ENCODE data around the gene GRID2IP.
"Not testable (repeated sequence)": the region's sequence is repeated elsewhere in the genome, so short reads cannot be mapped to it uniquely, and the experiment has no call there.

The GRID2IP gene

GRCh38 chr7:6576867-6577368, 25.7 kb upstream of the GRID2IP start:
- H3K27ac ChIP-seq (ENCODE audit: low read length); H3K27me3 ChIP-seq (ENCODE audit: control insufficient read depth, insufficient read depth, low read length); H3K9me3 ChIP-seq (ENCODE audit: control insufficient read depth, low read depth, low read length); H3K4me1 ChIP-seq (ENCODE audit: control insufficient read depth, low read depth, low read length); H3K9ac ChIP-seq (ENCODE audit: low read length): not testable (repeated sequence)
- Histone ChIP-seq H3K4me3 (ENCODE audit: low read length) (peak overlapping the region; percentile 84), H3K36me3 (ENCODE audit: control insufficient read depth, low read depth, low read length) (peaks cover 17% of the 10 kb centered on the region)

DNA sequence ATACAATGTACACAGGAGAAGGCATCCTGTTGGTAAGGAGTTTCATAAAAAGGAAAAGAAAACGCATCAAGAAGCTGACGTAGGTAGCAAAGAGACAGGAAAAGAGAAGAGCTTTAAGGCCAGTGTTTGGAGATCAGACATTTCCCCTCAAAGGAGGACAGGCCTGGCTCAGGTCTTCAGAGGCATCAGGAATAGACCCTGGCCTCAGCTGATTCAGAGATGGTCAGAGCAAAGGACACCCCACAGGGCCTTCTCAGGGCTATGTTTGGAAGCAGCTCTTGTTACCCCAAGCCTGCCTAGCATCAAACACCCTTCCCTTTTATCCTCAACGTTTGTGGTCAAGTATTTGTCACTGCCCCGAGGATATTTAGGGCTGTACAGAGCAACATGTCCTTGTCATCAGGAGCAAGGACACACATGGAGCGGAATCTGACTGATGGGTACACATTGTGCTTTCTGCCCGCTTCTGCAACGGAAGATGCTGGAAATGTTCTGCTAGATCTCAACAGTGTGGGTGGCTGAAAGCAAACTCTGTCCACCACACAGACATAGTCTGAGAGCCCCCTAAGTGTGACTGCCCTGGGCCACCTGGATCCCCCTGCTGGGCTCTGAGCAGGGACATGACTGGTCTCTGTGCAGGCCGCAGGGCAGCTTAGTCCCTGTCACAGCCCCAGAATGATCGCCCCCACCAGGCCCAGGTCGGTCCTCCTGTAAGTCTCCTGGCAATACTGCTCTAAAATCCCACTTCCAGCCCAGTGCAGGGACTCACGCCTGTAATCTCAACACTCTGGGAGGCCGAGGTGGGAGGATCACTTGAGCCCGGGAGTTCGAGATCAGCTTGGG, 25.0 kb upstream of the GRID2IP start:
- no peak overlapping the region for H3K9ac ChIP-seq (ENCODE audit: low read length)
- H3K4me3 ChIP-seq (ENCODE audit: low read length), result peak overlapping the region; percentile 17
- H3K36me3 ChIP-seq (ENCODE audit: control insufficient read depth, low read depth, low read length), result peaks cover 10% of the 10 kb centered on the region
- H3K4me1 ChIP-seq (ENCODE audit: control insufficient read depth, low read depth, low read length), result no peaks in the 10 kb centered on the region
- no peak overlapping the region for H3K27ac ChIP-seq (ENCODE audit: low read length)
- no peaks in the 10 kb centered on the region for H3K27me3 ChIP-seq (ENCODE audit: control insufficient read depth, insufficient read depth, low read length)
- H3K9me3 ChIP-seq (ENCODE audit: control insufficient read depth, low read depth, low read length), result no peaks in the 10 kb centered on the region

DNA sequence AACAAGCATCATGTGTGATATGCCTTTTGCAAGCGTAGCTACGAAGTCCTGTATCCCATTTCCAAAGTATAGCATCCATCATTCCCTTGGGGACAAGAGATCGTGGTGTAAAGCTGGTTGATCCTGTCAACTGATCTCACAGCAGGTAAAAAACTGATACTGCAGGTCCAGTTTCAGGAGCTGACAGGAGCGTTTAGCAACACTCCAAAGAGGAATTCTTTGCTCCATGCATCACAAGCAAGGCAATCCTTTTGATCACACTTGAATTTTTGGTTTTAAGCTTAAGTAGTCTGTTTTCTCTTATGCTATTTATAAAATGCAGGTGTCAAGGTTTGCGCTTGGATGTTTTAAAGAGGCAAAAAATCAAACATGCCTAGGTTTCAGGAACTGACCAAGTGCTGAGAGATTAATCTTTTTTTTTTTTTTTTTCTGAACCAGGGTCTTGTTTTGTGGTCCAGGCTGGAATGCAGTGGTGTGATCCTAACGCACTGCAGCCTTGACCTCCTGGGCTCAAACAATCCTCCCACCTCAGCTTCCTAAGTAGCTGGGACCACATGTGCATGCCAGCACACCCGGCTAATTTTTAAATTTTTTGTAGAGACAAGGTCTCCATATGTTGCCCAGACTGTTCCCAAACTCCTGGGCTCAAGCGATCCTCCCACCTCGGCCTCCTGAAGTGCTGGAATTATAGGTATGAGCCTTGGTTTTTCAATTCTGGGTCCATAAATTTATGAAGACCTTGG, 24.2 kb upstream of the GRID2IP start:
- no peaks in the 10 kb centered on the region for H3K4me1 ChIP-seq (ENCODE audit: control insufficient read depth, low read depth, low read length)
- H3K27ac ChIP-seq (ENCODE audit: low read length), result no peak overlapping the region
- H3K4me3 ChIP-seq (ENCODE audit: low read length), result no peak overlapping the region
- peaks cover 3% of the 10 kb centered on the region for H3K36me3 ChIP-seq (ENCODE audit: control insufficient read depth, low read depth, low read length)
- no peaks in the 10 kb centered on the region for H3K9me3 ChIP-seq (ENCODE audit: control insufficient read depth, low read depth, low read length)
- no peak overlapping the region for H3K9ac ChIP-seq (ENCODE audit: low read length)
- no peaks in the 10 kb centered on the region for H3K27me3 ChIP-seq (ENCODE audit: control insufficient read depth, insufficient read depth, low read length)

GRCh38 chr7:6571160-6571779, 20.0 kb upstream of the GRID2IP start:
- Histone ChIP-seq H3K4me3 (ENCODE audit: low read length) (no peak overlapping the region), H3K4me1 (ENCODE audit: control insufficient read depth, low read depth, low read length) (no peaks in the 10 kb centered on the region), H3K9me3 (ENCODE audit: control insufficient read depth, low read depth, low read length) (no peaks in the 10 kb centered on the region), H3K9ac (ENCODE audit: low read length) (no peak overlapping the region), H3K27me3 (ENCODE audit: control insufficient read depth, insufficient read depth, low read length) (no peaks in the 10 kb centered on the region), H3K27ac (ENCODE audit: low read length) (no peak overlapping the region), H3K36me3 (ENCODE audit: control insufficient read depth, low read depth, low read length) (no peaks in the 10 kb centered on the region)

DNA sequence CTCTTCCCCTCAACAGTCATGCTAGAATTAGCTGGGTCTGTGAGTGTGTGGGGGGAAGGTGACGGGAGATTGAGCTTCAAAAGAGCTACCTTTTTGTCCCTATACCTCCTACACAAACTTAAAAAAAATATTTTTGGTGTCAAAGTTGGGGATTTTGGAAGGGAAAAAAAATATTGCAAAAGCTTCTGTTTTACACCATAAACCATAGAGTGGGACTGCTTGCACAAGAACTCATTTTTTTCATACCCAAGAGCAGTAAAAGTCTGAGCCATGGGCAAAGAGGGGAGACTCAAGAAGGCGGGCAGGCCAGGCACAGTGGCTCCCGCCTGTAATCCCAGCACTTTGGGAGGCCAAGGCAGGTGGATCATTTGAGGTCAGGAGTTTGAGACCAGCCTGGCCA, 16.6 kb upstream of the GRID2IP start:
- Histone ChIP-seq H3K9me3 (ENCODE audit: control insufficient read depth, low read depth, low read length) (no peaks in the 10 kb centered on the region), H3K9ac (ENCODE audit: low read length) (no peak overlapping the region), H3K36me3 (ENCODE audit: control insufficient read depth, low read depth, low read length) (no peaks in the 10 kb centered on the region), H3K4me1 (ENCODE audit: control insufficient read depth, low read depth, low read length) (no peaks in the 10 kb centered on the region), H3K27ac (ENCODE audit: low read length) (no peak overlapping the region), H3K4me3 (ENCODE audit: low read length) (no peak overlapping the region), H3K27me3 (ENCODE audit: control insufficient read depth, insufficient read depth, low read length) (no peaks in the 10 kb centered on the region)

GRCh38 chr7:6565655-6566054, 14.4 kb upstream of the GRID2IP start:
- H3K27me3 ChIP-seq (ENCODE audit: control insufficient read depth, insufficient read depth, low read length), result no peaks in the 10 kb centered on the region
- no peaks in the 10 kb centered on the region for H3K9me3 ChIP-seq (ENCODE audit: control insufficient read depth, low read depth, low read length)

DNA sequence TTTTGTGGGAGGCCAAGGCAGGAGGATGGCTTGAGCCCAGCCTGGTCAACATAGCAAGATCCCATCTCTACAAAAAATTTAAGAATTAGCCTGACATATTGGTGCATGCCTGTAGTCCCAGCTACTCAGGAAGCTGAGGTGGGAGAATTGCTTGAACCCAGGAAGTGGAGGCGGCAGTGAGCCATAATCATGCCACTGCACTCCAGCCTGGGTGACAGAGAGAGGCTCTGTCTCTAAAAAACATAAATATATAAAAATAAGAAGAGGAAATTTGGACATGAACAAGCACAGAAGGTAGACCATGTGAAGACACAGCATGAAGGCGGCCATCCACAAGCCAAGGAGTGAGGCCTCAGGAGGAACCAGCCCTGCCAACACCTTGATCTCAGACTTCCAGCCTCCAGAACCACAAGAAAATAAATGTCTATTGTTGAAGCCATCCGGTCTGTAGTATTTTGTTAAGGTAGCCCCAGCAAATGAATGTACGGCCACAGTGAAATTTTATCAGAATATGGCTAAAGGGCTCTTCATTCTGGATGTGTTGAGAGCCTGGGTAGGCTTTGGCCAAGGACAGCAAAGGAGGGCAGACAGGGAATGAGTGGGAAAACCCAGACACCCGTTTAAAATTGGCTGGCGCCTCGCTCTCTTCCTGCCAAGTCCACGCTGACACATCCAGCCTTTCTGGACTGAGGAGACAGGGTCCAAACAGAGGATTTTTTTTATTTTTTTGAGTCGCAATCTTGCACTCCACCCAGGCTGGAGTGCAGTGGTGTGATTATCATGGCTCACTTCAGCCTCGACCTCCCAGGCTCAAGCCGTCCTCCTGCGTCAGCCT, 12.9 kb upstream of the GRID2IP start:
- no peak overlapping the region for H3K9ac ChIP-seq (ENCODE audit: low read length)
- H3K9me3 ChIP-seq (ENCODE audit: control insufficient read depth, low read depth, low read length), result no peaks in the 10 kb centered on the region
- H3K4me1 ChIP-seq (ENCODE audit: control insufficient read depth, low read depth, low read length), result no peaks in the 10 kb centered on the region
- H3K27ac ChIP-seq (ENCODE audit: low read length), result no peak overlapping the region
- no peaks in the 10 kb centered on the region for H3K27me3 ChIP-seq (ENCODE audit: control insufficient read depth, insufficient read depth, low read length)
- H3K4me3 ChIP-seq (ENCODE audit: low read length), result no peak overlapping the region
- H3K36me3 ChIP-seq (ENCODE audit: control insufficient read depth, low read depth, low read length), result no peaks in the 10 kb centered on the region

More at GRCh38 chr7:6565655-6566054, 14.4 kb upstream of the GRID2IP start:
- Histone ChIP-seq H3K4me1 (ENCODE audit: control insufficient read depth, low read depth, low read length) (no peaks in the 10 kb centered on the region), H3K9ac (ENCODE audit: low read length) (no peak overlapping the region), H3K36me3 (ENCODE audit: control insufficient read depth, low read depth, low read length) (no peaks in the 10 kb centered on the region), H3K27ac (ENCODE audit: low read length) (no peak overlapping the region), H3K4me3 (ENCODE audit: low read length) (no peak overlapping the region)

DNA sequence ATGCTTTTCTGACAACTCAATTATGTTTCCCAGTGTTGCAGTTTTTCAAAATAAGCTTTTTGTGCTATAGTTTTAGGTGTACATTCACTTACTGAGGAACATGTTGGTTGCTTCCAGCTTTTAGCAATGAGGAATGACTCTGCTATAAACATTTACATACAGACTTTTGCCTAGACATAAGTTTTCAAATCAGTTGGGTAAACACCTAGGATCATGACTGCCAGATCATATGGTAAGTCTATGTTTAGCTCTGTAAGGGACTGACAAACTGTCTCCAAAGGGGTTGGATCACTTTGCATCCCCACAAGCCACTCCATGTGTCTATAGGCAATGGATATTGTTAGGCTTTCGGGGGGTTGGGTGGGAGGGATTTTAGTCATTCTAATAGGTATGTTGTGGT, 10.8 kb upstream of the GRID2IP start:
- H3K27ac ChIP-seq (ENCODE audit: low read length), result no peak overlapping the region

GRCh38 chr7:6559896-6560295, 8.6 kb upstream of the GRID2IP start:
- H3K4me1 ChIP-seq (ENCODE audit: control insufficient read depth, low read depth, low read length), result no peaks in the 10 kb centered on the region
- no peak overlapping the region for H3K9ac ChIP-seq (ENCODE audit: low read length)
- no peaks in the 10 kb centered on the region for H3K9me3 ChIP-seq (ENCODE audit: control insufficient read depth, low read depth, low read length)
- no peak overlapping the region for H3K27ac ChIP-seq (ENCODE audit: low read length)
- H3K4me3 ChIP-seq (ENCODE audit: low read length), result no peak overlapping the region
- H3K36me3 ChIP-seq (ENCODE audit: control insufficient read depth, low read depth, low read length), result no peaks in the 10 kb centered on the region
- H3K27me3 ChIP-seq (ENCODE audit: control insufficient read depth, insufficient read depth, low read length), result no peaks in the 10 kb centered on the region

More for the DNA sequence above, 10.8 kb upstream of the GRID2IP start:
- no peaks in the 10 kb centered on the region for H3K9me3 ChIP-seq (ENCODE audit: control insufficient read depth, low read depth, low read length)
- no peak overlapping the region for H3K9ac ChIP-seq (ENCODE audit: low read length)
- H3K4me1 ChIP-seq (ENCODE audit: control insufficient read depth, low read depth, low read length), result no peaks in the 10 kb centered on the region
- H3K36me3 ChIP-seq (ENCODE audit: control insufficient read depth, low read depth, low read length), result no peaks in the 10 kb centered on the region
- no peak overlapping the region for H3K4me3 ChIP-seq (ENCODE audit: low read length)
- H3K27me3 ChIP-seq (ENCODE audit: control insufficient read depth, insufficient read depth, low read length), result no peaks in the 10 kb centered on the region

DNA sequence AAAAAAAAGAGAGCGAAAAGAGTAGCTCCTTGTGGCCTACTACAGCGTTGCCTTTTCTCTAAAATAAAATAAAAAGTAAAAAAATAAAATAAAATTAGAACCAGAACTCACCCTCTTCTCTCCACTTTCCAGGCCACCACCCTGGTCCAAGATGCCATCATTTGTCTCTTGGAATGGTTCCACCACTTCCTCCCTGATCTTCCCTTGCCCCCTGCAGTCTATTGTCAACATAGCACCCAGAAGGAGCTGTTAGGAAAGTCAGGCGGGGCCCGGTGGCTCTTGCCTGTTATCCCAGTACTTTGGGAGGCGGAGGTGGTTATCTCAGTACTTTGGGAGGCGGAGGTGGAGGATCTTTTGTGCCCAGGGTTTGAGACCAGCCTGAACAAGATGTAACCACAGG, 7.6 kb upstream of the GRID2IP start:
- Histone ChIP-seq H3K27me3 (ENCODE audit: control insufficient read depth, insufficient read depth, low read length) (no peaks in the 10 kb centered on the region), H3K27ac (ENCODE audit: low read length) (no peak overlapping the region), H3K36me3 (ENCODE audit: control insufficient read depth, low read depth, low read length) (no peaks in the 10 kb centered on the region), H3K4me1 (ENCODE audit: control insufficient read depth, low read depth, low read length) (no peaks in the 10 kb centered on the region), H3K4me3 (ENCODE audit: low read length) (no peak overlapping the region), H3K9ac (ENCODE audit: low read length) (no peak overlapping the region), H3K9me3 (ENCODE audit: control insufficient read depth, low read depth, low read length) (no peaks in the 10 kb centered on the region)

GRCh38 chr7:6556196-6556595, 4.9 kb upstream of the GRID2IP start:
- no peak overlapping the region for H3K4me3 ChIP-seq (ENCODE audit: low read length)
- no peaks in the 10 kb centered on the region for H3K9me3 ChIP-seq (ENCODE audit: control insufficient read depth, low read depth, low read length)
- H3K4me1 ChIP-seq (ENCODE audit: control insufficient read depth, low read depth, low read length), result no peaks in the 10 kb centered on the region

More at GRCh38 chr7:6556196-6556595, 4.9 kb upstream of the GRID2IP start:
- Histone ChIP-seq H3K9ac (ENCODE audit: low read length) (no peak overlapping the region), H3K27me3 (ENCODE audit: control insufficient read depth, insufficient read depth, low read length) (no peaks in the 10 kb centered on the region), H3K36me3 (ENCODE audit: control insufficient read depth, low read depth, low read length) (no peaks in the 10 kb centered on the region), H3K27ac (ENCODE audit: low read length) (no peak overlapping the region)
